Activated CD4-positive, alpha-beta T cell treated with anti-CD3 and anti-CD28 coated beads, Interleukin-2, Interleukin-4, amounts not matched to agents 100 ng/mL and 50 ng/mL, durations not matched to agents 16 hours and 8 hours (primary cell): ENCODE measurements around the gene PJA2.
"Not testable (repeated sequence)": the region's sequence is repeated elsewhere in the genome, so short reads cannot be mapped to it uniquely, and the experiment has no call there.

Experiments used
- DNase-seq: peaks from one replicate; pipeline ENCODE4 v3.0.0-alpha.2; 2020; ENCODE audit warnings: low spot score

The PJA2 gene

GRCh38 chr5:109409844-109410388 lies at the start of gene PJA2:
TSS of gene PJA2 (minus strand) at chr5:109409974. CDS start at chr5:109383433, 26,541 bp downstream.
- peak; percentile 98 for DNase-seq

- peak; percentile 73 for DNase-seq
Measured at GRCh38 chr5:109455598-109456096, 45.9 kb upstream of the PJA2 start.

GRCh38 chr5:109454731-109455505 lies 45.1 kb upstream of the PJA2 start:
- no peak for DNase-seq

- no peak for DNase-seq
Measured at GRCh38 chr5:109453251-109453650, 43.5 kb upstream of the PJA2 start.

GRCh38 chr5:109452661-109453060 lies 42.9 kb upstream of the PJA2 start:
- no peak for DNase-seq

GRCh38 chr5:109451146-109451545 lies 41.4 kb upstream of the PJA2 start:
- no peak for DNase-seq

GRCh38 chr5:109450129-109450877 lies 40.5 kb upstream of the PJA2 start:
- DNase-seq: no peak

- no peak for DNase-seq
Measured at GRCh38 chr5:109448838-109449237, 39.1 kb upstream of the PJA2 start.

- DNase-seq: no peak
Measured at GRCh38 chr5:109439590-109439989, 29.8 kb upstream of the PJA2 start.

GRCh38 chr5:109426075-109426474 lies 16.3 kb upstream of the PJA2 start:
- DNase-seq: no peak

GRCh38 chr5:109425521-109425920 lies 15.7 kb upstream of the PJA2 start:
- DNase-seq: not testable (repeated sequence)

GRCh38 chr5:109421956-109422355 lies 12.2 kb upstream of the PJA2 start:
- DNase-seq: no peak

GRCh38 chr5:109418712-109419352 lies 9.1 kb upstream of the PJA2 start:
- DNase-seq: no peak

- no peak for DNase-seq
Measured at GRCh38 chr5:109416882-109417281, 7.1 kb upstream of the PJA2 start.

GRCh38 chr5:109413921-109414461 lies 4.2 kb upstream of the PJA2 start:
- DNase-seq: not testable (repeated sequence)

- no peak for DNase-seq
Measured at GRCh38 chr5:109413458-109413857, 3.7 kb upstream of the PJA2 start.

- DNase-seq: no peak
Measured at GRCh38 chr5:109412981-109413402, 3.2 kb upstream of the PJA2 start.

- peak; percentile 26 for DNase-seq
Measured at GRCh38 chr5:109411627-109412026, 1.9 kb upstream of the PJA2 start.

GRCh38 chr5:109411149-109411514 lies 1.4 kb upstream of the PJA2 start:
- DNase-seq: no peak

- peak; percentile 38 for DNase-seq
Measured at GRCh38 chr5:109410389-109411148, 795 bp upstream of the PJA2 start.
